CD4-positive, alpha-beta T cell treated with Interleukin-4 for 1 hour (primary cell): ENCODE results near the gene MORN1.

Experiments
- DNase-seq, 2 donors: peaks; one replicate each; pipeline ENCODE4 v3.0.0-alpha.2; 2020 to 2022

The MORN1 gene

DNA sequence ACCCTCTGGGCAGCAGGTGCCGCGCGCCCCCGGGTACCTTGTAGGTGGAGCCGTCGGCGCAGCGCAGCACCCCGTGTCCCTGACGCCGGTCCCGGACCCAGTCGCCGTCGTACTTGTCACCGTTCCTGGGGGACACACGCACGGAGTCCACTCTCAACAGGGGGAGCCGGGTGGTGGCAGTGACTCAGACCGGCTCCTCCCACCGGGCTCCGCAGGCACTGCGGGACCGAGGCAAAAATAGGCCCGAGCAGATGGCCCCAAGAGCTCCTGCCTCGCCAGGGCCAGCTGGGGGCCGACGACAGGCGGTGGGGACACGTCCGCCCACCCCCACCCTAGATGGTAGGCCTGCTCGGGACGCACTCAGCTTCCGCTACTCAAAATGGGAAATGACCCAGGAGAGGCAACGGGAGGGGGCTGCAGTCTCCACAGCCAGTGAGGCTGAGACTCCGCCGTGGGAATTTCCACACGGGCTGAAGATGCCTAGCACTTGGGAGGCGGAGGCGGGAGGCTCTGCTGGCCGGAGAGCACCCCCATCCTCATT is 6.3 kb downstream of the MORN1 start:
- DNase-seq, result no peak

DNA sequence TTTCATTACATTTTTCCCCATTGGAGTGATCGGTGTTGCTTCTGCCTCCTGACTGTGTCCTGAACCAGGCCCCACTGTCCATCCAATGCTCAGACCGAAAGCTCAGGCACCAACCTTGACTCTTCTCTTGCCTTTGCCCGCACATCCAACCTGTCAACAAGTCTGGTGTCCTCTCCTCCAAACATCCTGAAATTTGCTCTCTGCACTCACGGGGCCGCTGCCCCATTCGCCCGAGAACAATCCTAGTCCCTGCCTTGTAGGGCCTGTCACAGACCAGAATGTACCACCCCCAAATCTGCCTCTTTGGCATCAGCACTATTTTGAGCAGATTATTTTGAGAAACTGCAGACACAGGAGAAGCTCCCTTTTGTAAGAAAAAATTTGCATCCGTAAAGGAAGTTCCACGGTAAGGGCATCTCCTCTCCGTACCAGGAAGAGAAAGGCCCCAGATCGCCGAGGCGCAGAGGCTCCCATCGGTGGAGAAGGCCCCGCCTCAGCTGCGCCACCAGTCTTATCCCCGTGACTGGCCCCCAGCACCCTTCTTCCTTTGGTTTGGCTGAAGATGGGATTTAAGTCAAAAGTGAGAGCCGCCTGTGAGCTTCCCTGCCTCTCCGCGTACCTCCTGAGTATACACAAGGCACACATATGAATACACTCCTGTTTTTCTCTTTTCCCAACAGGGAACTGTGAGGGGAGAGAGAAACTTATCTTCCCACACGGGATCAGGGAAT is 7.1 kb downstream of the MORN1 start:
- no peak for DNase-seq

- DNase-seq, result no peak
Measured at GRCh38 chr1:2383576-2383975, 7.8 kb downstream of the MORN1 start.

- peak in 1 of 2 donors; percentile 24 for DNase-seq
Measured at GRCh38 chr1:2382621-2383361, 8.6 kb downstream of the MORN1 start.

GRCh38 chr1:2381741-2382620 is 9.4 kb downstream of the MORN1 start:
- DNase-seq, result peak; percentile 75 to 77

GRCh38 chr1:2380816-2381591 is 10.3 kb downstream of the MORN1 start:
- no peak for DNase-seq

GRCh38 chr1:2379733-2380404 is 11.5 kb downstream of the MORN1 start:
- no peak for DNase-seq

DNA sequence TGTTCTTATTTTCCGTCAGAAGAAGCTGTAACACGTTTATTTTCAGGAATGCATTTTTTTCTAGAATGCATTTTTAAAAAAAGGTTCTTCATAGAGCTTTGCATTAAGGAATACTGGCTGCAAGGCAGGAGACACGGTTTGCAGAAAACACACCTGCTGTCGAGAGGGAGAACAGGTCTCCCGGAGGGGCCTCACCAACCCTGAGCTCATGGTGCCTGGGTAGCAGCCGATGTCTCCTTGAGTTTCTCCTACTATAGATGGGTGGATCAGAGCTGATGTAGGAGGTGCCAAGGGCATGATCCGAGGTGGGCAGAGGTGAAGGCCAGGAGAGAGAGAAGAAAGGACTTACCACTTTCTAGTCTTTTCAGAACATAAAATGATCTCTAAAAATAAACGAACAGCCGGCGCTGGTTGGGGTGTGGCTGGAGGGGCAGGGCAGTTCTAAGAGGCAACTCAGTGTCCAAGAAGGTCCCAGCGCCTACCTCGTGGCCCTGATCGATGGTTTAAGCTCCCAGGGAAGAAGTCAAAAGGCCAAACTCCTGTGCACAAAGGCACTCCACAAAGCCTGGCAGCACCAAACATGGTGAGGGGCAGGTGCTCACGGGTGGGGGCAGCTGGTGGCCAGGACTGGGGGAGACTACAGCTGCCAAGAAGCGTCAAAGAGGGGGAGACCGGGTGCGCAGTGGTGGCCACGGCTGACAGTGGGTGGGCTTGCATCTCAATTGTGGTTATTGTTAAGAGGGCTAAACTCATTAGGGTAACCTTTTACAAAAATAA is 12.2 kb downstream of the MORN1 start:
- no peak for DNase-seq

- DNase-seq, result no peak
Measured at GRCh38 chr1:2378441-2378851, 12.9 kb downstream of the MORN1 start.

GRCh38 chr1:2377751-2378440 is 13.5 kb downstream of the MORN1 start:
- no peak for DNase-seq

- DNase-seq, result no peak
Measured at GRCh38 chr1:2376931-2377672, 14.3 kb downstream of the MORN1 start.

DNA sequence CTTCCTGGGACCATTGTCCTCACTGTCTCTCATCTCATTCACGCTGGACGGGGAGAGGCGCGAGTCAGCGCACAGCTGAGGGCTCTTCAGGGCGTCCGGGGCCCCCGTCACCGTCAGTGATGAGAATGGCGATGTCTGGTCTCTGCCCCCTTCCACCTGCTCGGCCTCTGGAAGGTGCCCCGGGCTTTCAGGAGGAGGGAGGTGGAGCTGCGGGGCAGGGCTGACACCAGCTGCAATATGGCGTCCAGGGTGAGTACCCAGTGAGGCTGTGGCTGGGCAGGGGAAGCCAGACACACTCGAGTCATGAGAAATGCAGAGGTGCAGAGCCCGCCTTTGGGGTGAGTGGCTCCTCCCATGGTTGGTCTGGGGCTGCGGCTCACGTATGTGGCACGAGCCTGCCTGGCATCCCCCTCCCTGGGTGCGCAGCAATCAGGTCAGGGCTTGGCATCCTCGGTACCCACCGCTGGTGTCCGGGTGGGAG is 15.1 kb downstream of the MORN1 start:
- DNase-seq, result no peak

- DNase-seq, result no peak
Measured at GRCh38 chr1:2375923-2376260, 15.5 kb downstream of the MORN1 start.

DNA sequence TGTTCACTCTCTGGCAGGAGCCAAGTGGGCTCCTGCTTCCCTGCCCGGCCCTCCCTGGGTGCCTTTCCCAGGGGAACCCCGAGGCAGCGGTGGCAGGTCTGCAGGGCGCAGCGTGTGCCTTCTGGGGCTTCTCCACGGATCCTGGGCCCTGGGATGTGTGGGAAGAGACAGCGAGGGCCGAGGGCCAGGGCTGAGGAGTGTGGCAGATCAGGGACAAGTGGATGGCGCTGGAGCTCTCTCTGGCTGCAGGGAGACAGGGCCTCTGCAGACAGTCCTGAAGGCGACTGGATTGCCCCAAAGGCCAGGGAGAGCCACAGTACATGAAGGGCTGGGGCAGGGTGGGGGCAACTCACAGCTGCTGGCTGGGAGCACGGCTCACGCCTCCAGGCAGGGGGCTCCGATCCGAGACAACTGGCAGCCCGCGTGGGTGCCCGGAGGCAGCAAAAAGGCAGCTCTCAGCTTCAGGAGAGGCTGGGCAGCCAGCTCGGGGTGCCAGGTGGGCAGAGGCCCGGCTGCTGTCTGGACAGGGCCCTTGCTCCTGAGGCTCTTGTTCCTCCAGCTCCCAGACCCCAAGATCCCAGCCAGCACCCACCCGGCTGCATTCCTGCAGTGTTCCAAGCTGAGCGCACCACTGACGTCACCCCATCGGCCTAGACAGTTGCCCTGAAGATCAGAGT is 16.0 kb downstream of the MORN1 start:
- no peak for DNase-seq

GRCh38 chr1:2374252-2375155 is 16.9 kb downstream of the MORN1 start:
- no peak for DNase-seq

GRCh38 chr1:2373551-2374251 is 17.7 kb downstream of the MORN1 start:
- DNase-seq, result no peak
